ENCODE results near the gene CTNNBL1. TPM values are rescaled to one million over a fixed set of nuclear protein-coding genes. Genes with fewer than 3 reads are reported as not detected.

The CTNNBL1 gene
- total and polyA plus RNA-seq, 2 donors (not counting 1 experiment from before 2014, with no cell fraction given): 31.3 to 39.0 TPM

GRCh38 chr20:37781626-37782025 lies 87.8 kb downstream of the CTNNBL1 start:
- DNase-seq (ENCODE audit: low read depth in 2 of 2): peak in 1 of 2 donors; percentile 4
- H3K27me3 ChIP-seq (ENCODE audit: control insufficient read depth, insufficient read depth, low read length): no peaks in the 10 kb centered on the region

DNA sequence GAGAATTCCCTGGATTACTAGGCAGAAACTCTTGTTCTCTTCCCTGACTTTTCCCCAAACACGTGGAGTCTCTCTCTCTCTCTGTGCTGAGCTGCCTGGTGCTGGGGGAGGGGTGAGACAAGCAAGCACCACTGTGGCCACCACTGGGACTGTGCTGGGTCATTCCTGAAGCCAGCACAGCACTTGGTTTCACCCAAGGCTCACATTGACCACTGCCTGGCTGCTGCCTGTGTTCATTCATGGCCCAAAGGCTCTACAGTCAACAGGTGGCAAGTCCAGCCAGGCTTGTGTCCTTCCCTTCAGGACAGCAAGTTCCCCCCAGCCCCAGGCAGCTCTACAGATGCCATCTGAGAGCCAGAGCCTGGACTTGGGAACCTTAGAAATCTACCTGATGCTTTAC lies 92.2 kb downstream of the CTNNBL1 start:
- no peaks in the 10 kb centered on the region for H3K9me3 ChIP-seq (ENCODE audit: control insufficient read depth, insufficient read depth, low read depth, low read length)
- no peak overlapping the region for H3K27ac ChIP-seq (ENCODE audit: insufficient read depth, low read length)
- no peaks in the 10 kb centered on the region for H3K79me2 ChIP-seq (ENCODE audit: control insufficient read depth, insufficient read depth, low read length)
- H3K27me3 ChIP-seq (ENCODE audit: control insufficient read depth, insufficient read depth, low read length): no peaks in the 10 kb centered on the region
- no peaks in the 10 kb centered on the region for H3K4me1 ChIP-seq (ENCODE audit: control insufficient read depth, extremely low read depth, insufficient read depth, low read length)
- no peak overlapping the region for H3K4me3 ChIP-seq (replicated peaks in 1 of 4; ENCODE audit: control extremely low read depth in 1 of 4, insufficient read depth in 1 of 4, low read depth in 3 of 4, low read length in 4 of 4)
- H3K36me3 ChIP-seq (ENCODE audit: control insufficient read depth, insufficient read depth, low read length): no peaks in the 10 kb centered on the region
- no peaks in the 10 kb centered on the region for H4K20me1 ChIP-seq (ENCODE audit: control insufficient read depth, extremely low read depth, insufficient read depth, low read length)
- no peak overlapping the region for H3K4me2 ChIP-seq (ENCODE audit: extremely low read depth, insufficient read depth, low read length)
- no peak for TF ChIP-seq EZH2 (IDR thresholded peaks at IDR 0.05; ENCODE audit: low read length, missing control alignments)
- no peak overlapping the region for H3K9ac ChIP-seq (ENCODE audit: insufficient read depth, low read length)
- DNase-seq (ENCODE audit: low read depth in 2 of 2): no peak
- H2AFZ ChIP-seq (ENCODE audit: low read length): no peak overlapping the region

More at GRCh38 chr20:37781626-37782025, 87.8 kb downstream of the CTNNBL1 start:
- no peaks in the 10 kb centered on the region for H4K20me1 ChIP-seq (ENCODE audit: control insufficient read depth, extremely low read depth, insufficient read depth, low read length)
- H3K4me3 ChIP-seq (replicated peaks in 1 of 4; ENCODE audit: control extremely low read depth in 1 of 4, insufficient read depth in 1 of 4, low read depth in 3 of 4, low read length in 4 of 4): no peak overlapping the region
- no peaks in the 10 kb centered on the region for H3K9me3 ChIP-seq (ENCODE audit: control insufficient read depth, insufficient read depth, low read depth, low read length)
- H3K36me3 ChIP-seq (ENCODE audit: control insufficient read depth, insufficient read depth, low read length): peaks cover 2% of the 10 kb centered on the region
- no peaks in the 10 kb centered on the region for H3K79me2 ChIP-seq (ENCODE audit: control insufficient read depth, insufficient read depth, low read length)
- H3K27ac ChIP-seq (ENCODE audit: insufficient read depth, low read length): no peak overlapping the region
- H3K4me2 ChIP-seq (ENCODE audit: extremely low read depth, insufficient read depth, low read length): no peak overlapping the region
- H2AFZ ChIP-seq (ENCODE audit: low read length): no peak overlapping the region
- no peaks in the 10 kb centered on the region for H3K4me1 ChIP-seq (ENCODE audit: control insufficient read depth, extremely low read depth, insufficient read depth, low read length)
- no peak overlapping the region for H3K9ac ChIP-seq (ENCODE audit: insufficient read depth, low read length)
- TF ChIP-seq EZH2 (IDR thresholded peaks at IDR 0.05; ENCODE audit: low read length, missing control alignments): no peak
- TF ChIP-seq, protein P1, sequence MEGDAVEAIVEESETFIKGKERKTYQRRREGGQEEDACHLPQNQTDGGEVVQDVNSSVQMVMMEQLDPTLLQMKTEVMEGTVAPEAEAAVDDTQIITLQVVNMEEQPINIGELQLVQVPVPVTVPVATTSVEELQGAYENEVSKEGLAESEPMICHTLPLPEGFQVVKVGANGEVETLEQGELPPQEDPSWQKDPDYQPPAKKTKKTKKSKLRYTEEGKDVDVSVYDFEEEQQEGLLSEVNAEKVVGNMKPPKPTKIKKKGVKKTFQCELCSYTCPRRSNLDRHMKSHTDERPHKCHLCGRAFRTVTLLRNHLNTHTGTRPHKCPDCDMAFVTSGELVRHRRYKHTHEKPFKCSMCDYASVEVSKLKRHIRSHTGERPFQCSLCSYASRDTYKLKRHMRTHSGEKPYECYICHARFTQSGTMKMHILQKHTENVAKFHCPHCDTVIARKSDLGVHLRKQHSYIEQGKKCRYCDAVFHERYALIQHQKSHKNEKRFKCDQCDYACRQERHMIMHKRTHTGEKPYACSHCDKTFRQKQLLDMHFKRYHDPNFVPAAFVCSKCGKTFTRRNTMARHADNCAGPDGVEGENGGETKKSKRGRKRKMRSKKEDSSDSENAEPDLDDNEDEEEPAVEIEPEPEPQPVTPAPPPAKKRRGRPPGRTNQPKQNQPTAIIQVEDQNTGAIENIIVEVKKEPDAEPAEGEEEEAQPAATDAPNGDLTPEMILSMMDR (conservative IDR thresholded peaks at IDR 0.05 in 1 of 2, IDR thresholded peaks at IDR 0.05 in 1 of 2; ENCODE audit: low read depth in 1 of 2, low read length in 2 of 2): no peak

GRCh38 chr20:37789408-37789807 lies 95.6 kb downstream of the CTNNBL1 start:
- no peak overlapping the region for H3K27ac ChIP-seq (ENCODE audit: insufficient read depth, low read length)
- no peaks in the 10 kb centered on the region for H3K79me2 ChIP-seq (ENCODE audit: control insufficient read depth, insufficient read depth, low read length)
- TF ChIP-seq, protein P1 (conservative IDR thresholded peaks at IDR 0.05 in 1 of 2, IDR thresholded peaks at IDR 0.05 in 1 of 2; ENCODE audit: low read depth in 1 of 2, low read length in 2 of 2): no peak
- TF ChIP-seq EZH2 (IDR thresholded peaks at IDR 0.05; ENCODE audit: low read length, missing control alignments): no peak
- no peak overlapping the region for H3K4me2 ChIP-seq (ENCODE audit: extremely low read depth, insufficient read depth, low read length)
- no peaks in the 10 kb centered on the region for H4K20me1 ChIP-seq (ENCODE audit: control insufficient read depth, extremely low read depth, insufficient read depth, low read length)
- no peak overlapping the region for H2AFZ ChIP-seq (ENCODE audit: low read length)
- no peak for DNase-seq (ENCODE audit: low read depth in 2 of 2)
- H3K9me3 ChIP-seq (ENCODE audit: control insufficient read depth, insufficient read depth, low read depth, low read length): no peaks in the 10 kb centered on the region
- H3K36me3 ChIP-seq (ENCODE audit: control insufficient read depth, insufficient read depth, low read length): no peaks in the 10 kb centered on the region
- H3K27me3 ChIP-seq (ENCODE audit: control insufficient read depth, insufficient read depth, low read length): no peaks in the 10 kb centered on the region
- no peak overlapping the region for H3K4me3 ChIP-seq (replicated peaks in 1 of 4; ENCODE audit: control extremely low read depth in 1 of 4, insufficient read depth in 1 of 4, low read depth in 3 of 4, low read length in 4 of 4)
- no peak overlapping the region for H3K9ac ChIP-seq (ENCODE audit: insufficient read depth, low read length)
- H3K4me1 ChIP-seq (ENCODE audit: control insufficient read depth, extremely low read depth, insufficient read depth, low read length): no peaks in the 10 kb centered on the region
